ENCODE results near the gene WSCD1.

DNA sequence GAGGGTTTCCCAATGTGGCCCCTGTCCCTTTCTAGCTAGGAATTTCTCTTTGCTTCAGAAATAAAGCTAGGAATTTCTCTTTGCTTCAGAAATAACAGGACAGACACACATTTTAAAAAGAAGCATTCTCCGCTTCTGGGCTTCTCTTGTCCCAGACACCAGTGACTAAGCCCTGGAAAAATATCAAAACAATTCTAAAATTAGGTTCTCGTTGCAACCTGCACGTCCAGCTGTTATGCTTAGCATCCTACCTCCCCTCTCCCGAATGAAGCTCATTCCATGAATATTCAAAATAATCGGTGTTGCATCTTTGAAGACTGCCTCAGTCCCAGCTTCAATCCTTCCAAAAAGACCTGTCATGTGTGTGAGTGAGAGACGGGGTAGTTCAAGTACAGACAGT lies 45.6 kb upstream of the WSCD1 start:
- TF ChIP-seq, protein P1, sequence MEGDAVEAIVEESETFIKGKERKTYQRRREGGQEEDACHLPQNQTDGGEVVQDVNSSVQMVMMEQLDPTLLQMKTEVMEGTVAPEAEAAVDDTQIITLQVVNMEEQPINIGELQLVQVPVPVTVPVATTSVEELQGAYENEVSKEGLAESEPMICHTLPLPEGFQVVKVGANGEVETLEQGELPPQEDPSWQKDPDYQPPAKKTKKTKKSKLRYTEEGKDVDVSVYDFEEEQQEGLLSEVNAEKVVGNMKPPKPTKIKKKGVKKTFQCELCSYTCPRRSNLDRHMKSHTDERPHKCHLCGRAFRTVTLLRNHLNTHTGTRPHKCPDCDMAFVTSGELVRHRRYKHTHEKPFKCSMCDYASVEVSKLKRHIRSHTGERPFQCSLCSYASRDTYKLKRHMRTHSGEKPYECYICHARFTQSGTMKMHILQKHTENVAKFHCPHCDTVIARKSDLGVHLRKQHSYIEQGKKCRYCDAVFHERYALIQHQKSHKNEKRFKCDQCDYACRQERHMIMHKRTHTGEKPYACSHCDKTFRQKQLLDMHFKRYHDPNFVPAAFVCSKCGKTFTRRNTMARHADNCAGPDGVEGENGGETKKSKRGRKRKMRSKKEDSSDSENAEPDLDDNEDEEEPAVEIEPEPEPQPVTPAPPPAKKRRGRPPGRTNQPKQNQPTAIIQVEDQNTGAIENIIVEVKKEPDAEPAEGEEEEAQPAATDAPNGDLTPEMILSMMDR (IDR thresholded peaks at IDR 0.05) = no peak
- no peak for TF ChIP-seq ZFX (IDR thresholded peaks at IDR 0.05; ENCODE audit: borderline replicate concordance)

Data from 22Rv1 (cell line).